Upper lobe of left lung (tissue), 4 donors: Measurements from ENCODE around the gene PIGO.

Experiments used
- CTCF ChIP-seq, 6 experiments: fragments of 450-650 bp in 4 of 6; fragments of 200-600 bp in 2 of 6; sonication (generic) in 2 of 6; IDR thresholded peaks; one replicate each; pipeline ENCODE4 v1.5.1; 2016 to 2019; ENCODE audit warnings: antibody characterized with exemption in 6 of 6
- POLR2A ChIP-seq, 4 donors: fragments of 450-650 bp; IDR thresholded peaks; one replicate each; pipeline ENCODE4 v1.5.1; 2016 to 2017; ENCODE audit warnings: antibody characterized with exemption in 4 of 4, mild to moderate bottlenecking in 2 of 4

GRCh38 chr9:35044071-35044470 is 52.3 kb downstream of the PIGO start:
- TF ChIP-seq CTCF (IDR thresholded peaks at IDR 0.05) = no peak
- TF ChIP-seq POLR2A (IDR thresholded peaks at IDR 0.05) = no peak
